Vagina (tissue), 2 donors: Measurements from ENCODE around the gene ALKBH3.

Experiments
- CTCF ChIP-seq, 3 experiments: fragments of 450-650 bp in 2 of 3; fragments of 200-600 bp in 1 of 3; sonication (generic) in 1 of 3; IDR thresholded peaks; one replicate each; pipeline ENCODE4 v1.5.1; 2017 to 2019; ENCODE audit warnings: antibody characterized with exemption in 3 of 3, mild to moderate bottlenecking in 2 of 3, moderate library complexity in 2 of 3
- POLR2A ChIP-seq, 2 donors: fragments of 450-650 bp; IDR thresholded peaks; one replicate each; pipeline ENCODE4 v1.6.1; 2017; ENCODE audit warnings: antibody characterized with exemption in 2 of 2, mild to moderate bottlenecking in 2 of 2, moderate library complexity in 2 of 2
- POLR2AphosphoS5 ChIP-seq, 2 donors: sonication (generic); formaldehyde crosslinking; IDR thresholded peaks; one replicate each; pipeline ENCODE4 v1.9.0; 2017; ENCODE audit warnings: antibody characterized with exemption in 2 of 2, mild to moderate bottlenecking in 2 of 2, low read depth in 1 of 2; ENCODE audit not compliant: insufficient read depth in 1 of 2

GRCh38 chr11:43922744-43923405 lies 42.2 kb downstream of the ALKBH3 start:
- TF ChIP-seq CTCF (IDR thresholded peaks at IDR 0.05) (no peak), POLR2A (IDR thresholded peaks at IDR 0.05) (no peak), POLR2AphosphoS5 (IDR thresholded peaks at IDR 0.05; ENCODE audit: insufficient read depth in 1 of 2, low read depth in 1 of 2) (no peak)
